SK-N-SH (cell line): ENCODE measurements around the gene CPAMD8.

Experiments
- POLR2AphosphoS5 ChIP-seq: IDR thresholded peaks from 2 replicates; pipeline ENCODE4 v1.6.1; 2012; ENCODE audit warnings: low read depth, low read length
- SIN3A ChIP-seq: IDR thresholded peaks from 2 replicates; pipeline ENCODE4 v1.6.1; 2012; ENCODE audit warnings: low read depth, mild to moderate bottlenecking, low read length, moderate library complexity, borderline replicate concordance
- TF ChIP-seq, protein P1 (sequence below): fragments of 200-600 bp; sonication (generic); IDR thresholded peaks from 2 replicates; pipeline ENCODE4 v1.6.1; 2017; ENCODE audit warnings: antibody characterized with exemption, mild to moderate bottlenecking, moderate library complexity

DNA sequence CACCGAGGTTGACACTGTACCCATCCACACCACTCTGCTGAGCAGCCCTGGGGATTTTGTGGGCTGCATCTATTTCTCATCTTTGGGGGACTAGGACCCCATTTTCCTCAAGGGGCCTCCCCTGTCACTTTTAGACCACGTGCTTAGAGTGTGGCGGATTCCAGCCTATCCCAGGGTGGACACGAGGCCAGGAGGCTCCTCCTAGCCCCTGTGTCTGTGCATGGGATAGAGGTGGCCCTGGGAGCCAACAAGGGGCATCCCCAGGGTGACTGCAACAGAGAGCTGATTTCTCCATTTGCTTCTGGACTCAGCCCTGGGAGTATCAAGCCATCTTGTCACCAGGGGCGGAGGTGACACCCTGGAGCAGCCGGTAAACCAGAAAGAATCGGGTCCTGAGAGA is 24.2 kb downstream of the CPAMD8 start:
- TF ChIP-seq, protein P1, sequence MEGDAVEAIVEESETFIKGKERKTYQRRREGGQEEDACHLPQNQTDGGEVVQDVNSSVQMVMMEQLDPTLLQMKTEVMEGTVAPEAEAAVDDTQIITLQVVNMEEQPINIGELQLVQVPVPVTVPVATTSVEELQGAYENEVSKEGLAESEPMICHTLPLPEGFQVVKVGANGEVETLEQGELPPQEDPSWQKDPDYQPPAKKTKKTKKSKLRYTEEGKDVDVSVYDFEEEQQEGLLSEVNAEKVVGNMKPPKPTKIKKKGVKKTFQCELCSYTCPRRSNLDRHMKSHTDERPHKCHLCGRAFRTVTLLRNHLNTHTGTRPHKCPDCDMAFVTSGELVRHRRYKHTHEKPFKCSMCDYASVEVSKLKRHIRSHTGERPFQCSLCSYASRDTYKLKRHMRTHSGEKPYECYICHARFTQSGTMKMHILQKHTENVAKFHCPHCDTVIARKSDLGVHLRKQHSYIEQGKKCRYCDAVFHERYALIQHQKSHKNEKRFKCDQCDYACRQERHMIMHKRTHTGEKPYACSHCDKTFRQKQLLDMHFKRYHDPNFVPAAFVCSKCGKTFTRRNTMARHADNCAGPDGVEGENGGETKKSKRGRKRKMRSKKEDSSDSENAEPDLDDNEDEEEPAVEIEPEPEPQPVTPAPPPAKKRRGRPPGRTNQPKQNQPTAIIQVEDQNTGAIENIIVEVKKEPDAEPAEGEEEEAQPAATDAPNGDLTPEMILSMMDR: no peak
- TF ChIP-seq SIN3A (no peak), POLR2AphosphoS5 (no peak)
